Cardiac fibroblast (primary cell): ENCODE measurements around the gene SHANK3.

Experiments
- DNase-seq, 2 donors: peaks; one replicate each; pipeline versions ENCODE4 v3.0.0 to v3.0.0-alpha.2; 2010; ENCODE audit warnings: low read depth in 2 of 2
- H3K4me3 ChIP-seq, 2 donors: replicated peaks in 1 of 2; 1 replicate in 1 of 2; 2 replicates in 1 of 2; pipeline ENCODE4 v1.5.1; 2011; ENCODE audit warnings: low read depth in 2 of 2, low read length in 2 of 2, mild to moderate bottlenecking in 2 of 2, moderate library complexity in 1 of 2
- CTCF ChIP-seq: IDR thresholded peaks from one replicate; pipeline ENCODE4 v1.5.1; 2011; ENCODE audit warnings: low read depth, mild to moderate bottlenecking, low read length, inconsistent platforms

The SHANK3 gene

GRCh38 chr22:50688448-50688847, 15.8 kb downstream of the SHANK3 start:
- no peak for DNase-seq
- TF ChIP-seq CTCF, result no peak
- H3K4me3 ChIP-seq, result no peak overlapping the region

GRCh38 chr22:50691521-50691920, 18.9 kb downstream of the SHANK3 start:
- peak; percentile 67 to 70 for DNase-seq
- H3K4me3 ChIP-seq, result no peak overlapping the region
- TF ChIP-seq CTCF, result peak; percentile 54

GRCh38 chr22:50693462-50693861, 20.8 kb downstream of the SHANK3 start:
- no peak for TF ChIP-seq CTCF
- no peak for DNase-seq

GRCh38 chr22:50694099-50694605, 21.5 kb downstream of the SHANK3 start:
- H3K4me3 ChIP-seq, result no peak overlapping the region

More at GRCh38 chr22:50693462-50693861, 20.8 kb downstream of the SHANK3 start:
- H3K4me3 ChIP-seq, result no peak overlapping the region

GRCh38 chr22:50694766-50695420, 22.3 kb downstream of the SHANK3 start:
- no peak for DNase-seq
- H3K4me3 ChIP-seq, result no peak overlapping the region

More at GRCh38 chr22:50694099-50694605, 21.5 kb downstream of the SHANK3 start:
- TF ChIP-seq CTCF, result no peak
- DNase-seq, result peak in 1 of 2 donors; percentile 32

GRCh38 chr22:50695421-50696250, 23.0 kb downstream of the SHANK3 start:
- TF ChIP-seq CTCF, result no peak
- no peak overlapping the region for H3K4me3 ChIP-seq

More at GRCh38 chr22:50694766-50695420, 22.3 kb downstream of the SHANK3 start:
- no peak for TF ChIP-seq CTCF

More at GRCh38 chr22:50695421-50696250, 23.0 kb downstream of the SHANK3 start:
- DNase-seq, result no peak
